HT-29 (cell line): Measurements from ENCODE around the gene THG1L. TPM values are rescaled to one million over a fixed set of nuclear protein-coding genes. Genes with fewer than 3 reads are reported as not detected.
"Not testable (repeated sequence)": the region's sequence is repeated elsewhere in the genome, so short reads cannot be mapped to it uniquely, and the experiment has no call there.

Experiments used
- DNase-seq: peaks from one replicate; pipeline ENCODE4 v3.0.0-alpha.2; 2015; ENCODE audit warnings: low spot score
- total RNA-seq: library from RNA; depleted of rRNA; stranded (reverse); fragments of >200 nt; shearing (Covaris generic); gene quantifications from 2 replicates; pipeline ENCODE4 v1.2.3, GENCODE V29; 2014

The THG1L gene
- total RNA-seq, 1 experiment from 2014 or later = 24.5 TPM

DNA sequence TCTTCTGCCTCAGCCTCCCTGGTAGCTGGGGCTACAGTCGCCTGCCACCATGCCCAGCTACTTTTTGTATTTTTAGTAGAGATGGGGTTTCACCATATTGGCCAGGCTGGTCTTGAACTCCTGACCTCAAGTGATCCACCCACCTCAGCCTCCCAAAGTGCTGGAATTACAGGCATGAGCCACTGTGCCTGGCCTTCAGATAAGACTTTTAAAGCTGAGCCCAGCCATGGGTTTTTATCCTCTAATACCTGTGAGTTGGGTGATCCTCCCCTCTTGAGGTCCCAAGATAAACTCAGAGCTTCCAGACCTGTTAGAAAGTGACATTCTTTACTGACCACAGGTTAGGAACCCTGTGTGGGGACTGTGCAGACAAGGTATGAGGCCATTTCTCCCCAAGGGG, 3.4 kb upstream of the THG1L start:
- DNase-seq = not testable (repeated sequence)

- no peak for DNase-seq
Observed at GRCh38 chr5:157729858-157730257, 1.4 kb upstream of the THG1L start.

- DNase-seq = peak; percentile 3
Observed at GRCh38 chr5:157730900-157731271, 334 bp upstream of the THG1L start.

DNA sequence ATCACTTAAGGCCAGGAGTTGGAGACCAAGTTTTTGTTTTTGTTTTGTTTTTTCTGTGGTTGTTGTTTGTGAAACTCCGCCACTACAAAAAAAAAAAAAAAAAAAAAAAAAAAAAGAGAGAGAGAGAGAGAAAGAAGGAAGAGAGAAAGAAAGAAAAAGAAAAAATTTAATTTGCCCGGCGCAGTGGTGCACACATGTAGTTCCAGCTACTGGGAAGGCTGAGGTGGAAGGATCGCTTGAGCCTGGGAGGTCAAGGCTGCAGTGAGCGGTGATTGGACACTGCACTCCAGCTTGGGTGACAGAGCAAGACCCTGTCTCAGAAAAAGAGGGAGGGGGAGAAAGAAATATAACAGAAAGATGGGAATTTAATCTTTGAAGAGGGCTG, 902 bp downstream of the THG1L start:
- no peak for DNase-seq

GRCh38 chr5:157732596-157733262, 1.5 kb downstream of the THG1L start:
- no peak for DNase-seq

DNA sequence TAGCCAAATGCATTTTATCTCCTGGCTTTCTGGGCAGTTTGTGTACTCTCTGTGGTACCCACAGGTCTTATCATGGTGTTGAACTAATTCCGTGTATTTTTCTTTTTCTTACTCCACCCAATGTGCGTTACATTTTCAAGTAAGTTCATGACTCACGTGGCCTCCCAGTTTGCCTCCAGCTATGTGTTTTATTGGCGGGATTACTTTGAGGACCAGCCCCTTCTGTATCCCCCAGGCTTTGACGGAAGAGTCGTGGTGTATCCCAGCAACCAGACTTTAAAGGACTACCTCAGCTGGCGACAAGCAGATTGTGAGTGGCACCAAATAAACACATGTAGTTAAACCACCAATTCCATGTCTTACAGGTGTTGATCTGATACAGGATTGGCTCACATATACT, 3.2 kb downstream of the THG1L start:
- DNase-seq = no peak

DNA sequence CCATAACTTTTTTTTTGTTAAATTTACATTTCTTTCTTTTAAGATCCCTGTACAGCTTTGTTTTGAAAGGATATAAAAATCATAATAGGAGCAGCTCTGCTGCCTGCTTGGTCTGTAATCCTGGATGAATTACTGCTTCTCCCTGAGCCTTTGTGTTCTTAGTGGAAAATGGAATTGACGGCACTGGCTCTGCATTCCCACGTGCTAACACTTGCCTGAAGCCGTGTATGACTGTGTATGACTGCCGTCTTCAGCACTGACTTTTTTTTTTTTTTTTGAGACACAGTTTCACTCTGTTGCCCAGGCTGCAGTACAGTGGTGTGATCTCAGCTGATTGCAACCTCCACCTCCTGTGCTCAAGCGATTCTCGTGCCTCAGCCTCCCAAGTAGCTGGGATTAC, 4.8 kb downstream of the THG1L start:
- no peak for DNase-seq

DNA sequence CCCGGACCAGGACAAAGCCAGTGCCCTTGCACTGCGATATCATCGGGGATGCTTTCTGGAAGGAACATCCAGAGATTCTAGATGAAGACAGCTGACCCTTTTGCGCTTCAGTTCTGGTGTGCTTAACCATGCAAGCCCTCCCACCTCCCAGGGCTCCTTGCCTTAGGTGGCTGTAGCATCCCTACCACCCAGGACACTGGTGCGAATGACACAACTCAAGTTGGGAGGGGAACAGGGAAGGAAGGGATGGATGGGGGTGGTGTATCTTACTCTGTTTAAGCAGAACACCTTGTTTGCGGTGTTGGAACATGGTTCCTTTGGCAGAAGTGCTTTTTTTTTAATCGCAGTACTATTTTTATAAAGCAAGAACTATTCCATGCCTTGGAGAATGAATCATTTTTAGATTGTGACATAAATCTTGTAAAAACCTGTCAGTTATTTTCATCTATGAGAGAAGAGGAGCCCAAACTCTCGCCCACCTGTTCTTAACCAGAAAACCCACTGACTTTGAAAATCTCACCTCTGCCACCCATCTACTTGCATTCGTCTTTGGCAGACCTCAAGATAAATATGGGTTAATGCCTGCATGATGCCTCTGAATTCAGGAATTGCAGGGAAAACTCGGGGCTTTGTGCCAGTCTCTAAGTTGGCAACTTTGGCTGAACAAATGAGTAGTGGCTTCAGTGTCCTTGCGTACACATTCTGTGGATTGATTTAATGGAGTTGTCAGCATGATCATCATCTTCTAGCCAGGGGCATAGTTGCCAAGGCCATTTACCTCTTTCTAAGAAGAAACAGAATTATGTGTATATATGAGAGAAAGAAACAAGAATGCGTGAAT, 8.4 kb downstream of the THG1L start:
- no peak for DNase-seq

DNA sequence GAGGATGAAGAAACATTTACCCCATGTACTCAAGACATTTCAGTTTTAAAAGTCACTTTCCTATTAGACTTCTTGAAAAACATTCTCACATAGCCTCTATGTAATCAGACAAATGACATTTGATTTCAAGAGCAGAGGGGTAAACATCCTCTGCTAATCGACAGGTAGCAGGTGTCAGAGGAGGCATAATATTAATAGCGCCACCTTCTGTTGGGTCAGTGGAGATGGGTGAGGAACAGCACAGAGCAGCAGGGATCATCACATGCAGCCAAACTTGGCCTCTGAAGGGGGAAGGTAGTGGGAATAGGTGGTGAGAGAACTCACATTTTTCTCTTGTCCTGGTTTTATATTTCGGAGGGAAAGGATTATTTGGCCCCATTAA, 9.0 kb downstream of the THG1L start:
- peak; percentile 58 for DNase-seq

DNA sequence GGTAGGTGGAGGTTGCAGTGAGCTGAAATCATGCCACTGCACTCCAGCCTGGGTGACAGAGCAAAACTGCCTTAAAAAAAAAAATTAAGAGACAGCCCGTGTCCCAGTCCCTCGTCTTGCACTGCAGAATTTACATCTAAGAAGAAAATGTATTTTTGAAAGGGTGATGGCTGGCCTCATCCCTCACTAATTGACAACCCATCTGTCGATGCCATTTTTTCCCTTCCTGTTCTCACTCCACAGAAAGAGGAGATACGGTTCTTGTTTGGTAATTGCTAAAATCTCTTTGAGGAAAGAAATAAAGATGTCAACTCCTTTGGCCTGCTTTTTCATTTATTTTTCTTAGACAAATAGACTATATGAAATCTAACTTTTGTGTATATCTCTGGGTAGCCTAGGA, 9.9 kb downstream of the THG1L start:
- no peak for DNase-seq

- peak; percentile 89 for DNase-seq
Observed at GRCh38 chr5:157743163-157744050, 12.2 kb downstream of the THG1L start, which contains the start of gene LSM11. Gene LSM11, plus strand, starts transcription at chr5:157743712. Its CDS starts 39 bp downstream, at chr5:157743751.

GRCh38 chr5:157744051-157745011, 13.1 kb downstream of the THG1L start:
- peak; percentile 24 for DNase-seq

DNA sequence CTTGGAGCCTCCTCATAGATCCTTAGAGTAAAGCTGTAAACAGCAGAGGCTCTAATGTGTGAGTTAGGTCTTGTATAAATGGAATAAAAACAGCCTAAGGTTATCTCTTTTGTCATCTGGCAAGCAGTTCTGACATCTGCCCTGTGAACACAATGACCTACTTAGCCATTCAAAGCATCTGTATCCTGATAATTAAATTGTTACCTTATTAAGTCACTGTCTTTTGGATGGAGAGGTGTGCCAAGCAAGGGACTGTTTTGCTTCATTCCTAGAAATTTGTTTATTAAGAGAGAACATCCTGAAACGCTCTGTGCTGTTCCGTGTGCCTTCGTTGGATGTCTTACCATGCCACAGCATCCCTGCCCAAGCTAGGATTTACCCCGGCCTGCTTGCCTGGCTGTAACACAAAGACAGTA, 13.8 kb downstream of the THG1L start:
- DNase-seq = no peak

DNA sequence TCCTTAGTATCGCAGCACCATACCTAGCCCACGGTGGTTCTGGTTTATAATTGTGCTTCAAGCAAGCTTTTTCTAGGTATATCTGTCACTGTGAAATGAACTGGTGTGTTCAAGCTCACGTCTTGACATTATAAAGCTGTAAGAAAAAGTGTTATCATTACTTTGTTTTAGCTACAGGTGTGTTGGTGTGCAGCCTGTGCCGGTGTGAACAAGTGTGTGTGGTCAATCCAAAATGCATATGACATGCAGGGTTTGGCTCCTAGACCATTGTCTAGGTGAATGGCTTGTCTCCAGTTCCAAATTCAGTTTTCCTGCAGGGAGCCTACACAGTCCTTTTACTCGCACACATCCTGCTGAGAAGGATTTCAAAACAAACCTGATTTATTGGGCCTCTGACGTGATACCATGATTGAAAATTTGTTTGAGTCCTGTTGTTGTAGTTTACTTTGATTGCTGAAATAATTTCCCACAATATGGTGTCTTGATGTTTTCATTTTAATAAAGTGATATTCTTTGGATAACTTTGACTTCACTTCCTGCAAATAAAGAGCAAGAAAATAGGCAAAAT, 16.0 kb downstream of the THG1L start:
- no peak for DNase-seq

DNA sequence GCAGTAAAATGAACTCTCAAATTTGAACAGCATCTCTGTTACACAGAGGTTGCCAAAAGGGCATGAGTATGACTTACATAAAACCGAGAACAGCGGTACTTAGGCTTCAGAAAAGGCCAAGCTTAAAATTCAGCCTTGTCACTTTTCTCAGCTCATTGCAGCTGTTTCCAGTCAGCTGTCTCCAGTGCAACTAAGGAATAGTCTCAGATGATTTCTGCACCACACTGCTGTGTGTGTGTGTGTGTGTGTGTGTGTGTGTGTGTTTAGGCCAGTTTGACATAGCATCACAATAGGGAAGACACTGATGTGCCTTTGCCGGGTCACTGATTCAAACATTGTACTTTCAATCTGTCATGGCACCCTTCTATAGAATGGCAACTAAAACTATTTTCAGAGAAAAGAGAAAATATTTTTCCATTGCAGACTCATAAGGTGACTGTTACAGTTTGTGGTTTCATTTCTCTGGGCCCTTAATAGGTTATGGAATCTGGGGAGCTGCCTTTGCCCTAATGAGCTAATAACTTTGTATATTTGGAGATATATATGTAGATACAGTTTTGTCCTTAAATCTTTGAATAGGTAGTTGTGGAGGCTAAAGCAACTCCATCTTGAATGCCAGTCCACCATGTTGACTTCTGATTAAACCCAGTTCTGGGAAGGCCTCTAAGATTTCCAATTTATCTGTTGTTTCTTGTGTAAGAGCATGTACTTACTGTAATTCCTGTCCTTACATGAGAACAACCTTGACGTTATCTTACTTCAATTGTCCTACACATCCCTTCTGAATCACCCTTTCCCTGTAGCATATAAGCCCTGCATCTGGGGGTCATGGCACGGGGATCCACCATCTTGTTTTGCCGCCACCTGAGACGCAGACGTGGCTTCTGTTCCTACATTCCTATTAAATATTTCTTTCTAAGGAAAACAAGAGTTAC, 16.8 kb downstream of the THG1L start:
- DNase-seq = no peak

GRCh38 chr5:157748760-157749461, 17.7 kb downstream of the THG1L start:
- peak; percentile 16 for DNase-seq

- DNase-seq = no peak
Observed at GRCh38 chr5:157749462-157749799, 18.2 kb downstream of the THG1L start.

- DNase-seq = no peak
Observed at GRCh38 chr5:157750320-157750719, 19.1 kb downstream of the THG1L start.

- DNase-seq = no peak
Observed at GRCh38 chr5:157756122-157756521, 24.9 kb downstream of the THG1L start.
